GM13977 (cell line): ENCODE measurements around the gene COL10A1.

Experiments
- DNase-seq: peaks from one replicate; pipeline ENCODE4 v3.0.0; 2012; ENCODE audit warnings: low spot score
- in situ Hi-C: fragments of 300-500 bp; cut with MboI; formaldehyde crosslinking; loops from one replicate; pipeline ENCODE4 v1.12.0; 2022; ENCODE audit warnings: low sequenced_read_pairs, low pct_unique_long_range_greater_than_20kb, mixed read lengths, inconsistent platforms; ENCODE audit not compliant: unreplicated experiment
- TF ChIP-seq, protein P1 (sequence below): IDR thresholded peaks from 2 replicates; pipeline ENCODE4 v1.5.1; 2012; ENCODE audit warnings: mild to moderate bottlenecking, control low read depth; ENCODE audit not compliant: insufficient read depth; ENCODE audit errors: extremely low read depth, missing control alignments

Gene COL10A1

DNA sequence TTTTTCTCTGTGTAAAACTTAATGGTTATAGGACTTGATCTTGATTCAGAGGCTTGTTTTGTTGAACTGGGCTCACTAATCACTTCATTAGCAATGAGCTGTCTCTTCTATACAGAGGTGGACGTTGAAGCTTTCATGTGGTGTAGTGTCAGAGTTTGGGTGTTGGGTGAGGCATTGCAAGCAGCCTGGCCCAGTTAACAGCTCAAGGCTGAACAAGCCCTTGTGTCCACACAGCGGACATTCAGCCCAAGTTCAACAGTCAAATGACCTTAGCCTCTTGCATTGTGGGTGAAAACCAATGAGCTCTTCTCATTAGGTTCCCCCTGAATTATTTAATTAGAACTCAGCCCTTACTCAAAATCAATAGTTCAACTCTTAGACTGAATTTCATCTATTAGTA, 12.5 kb downstream of the COL10A1 start:
- TF ChIP-seq, protein P1, sequence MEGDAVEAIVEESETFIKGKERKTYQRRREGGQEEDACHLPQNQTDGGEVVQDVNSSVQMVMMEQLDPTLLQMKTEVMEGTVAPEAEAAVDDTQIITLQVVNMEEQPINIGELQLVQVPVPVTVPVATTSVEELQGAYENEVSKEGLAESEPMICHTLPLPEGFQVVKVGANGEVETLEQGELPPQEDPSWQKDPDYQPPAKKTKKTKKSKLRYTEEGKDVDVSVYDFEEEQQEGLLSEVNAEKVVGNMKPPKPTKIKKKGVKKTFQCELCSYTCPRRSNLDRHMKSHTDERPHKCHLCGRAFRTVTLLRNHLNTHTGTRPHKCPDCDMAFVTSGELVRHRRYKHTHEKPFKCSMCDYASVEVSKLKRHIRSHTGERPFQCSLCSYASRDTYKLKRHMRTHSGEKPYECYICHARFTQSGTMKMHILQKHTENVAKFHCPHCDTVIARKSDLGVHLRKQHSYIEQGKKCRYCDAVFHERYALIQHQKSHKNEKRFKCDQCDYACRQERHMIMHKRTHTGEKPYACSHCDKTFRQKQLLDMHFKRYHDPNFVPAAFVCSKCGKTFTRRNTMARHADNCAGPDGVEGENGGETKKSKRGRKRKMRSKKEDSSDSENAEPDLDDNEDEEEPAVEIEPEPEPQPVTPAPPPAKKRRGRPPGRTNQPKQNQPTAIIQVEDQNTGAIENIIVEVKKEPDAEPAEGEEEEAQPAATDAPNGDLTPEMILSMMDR: no peak
- in situ Hi-C loops: no loop called here

DNA sequence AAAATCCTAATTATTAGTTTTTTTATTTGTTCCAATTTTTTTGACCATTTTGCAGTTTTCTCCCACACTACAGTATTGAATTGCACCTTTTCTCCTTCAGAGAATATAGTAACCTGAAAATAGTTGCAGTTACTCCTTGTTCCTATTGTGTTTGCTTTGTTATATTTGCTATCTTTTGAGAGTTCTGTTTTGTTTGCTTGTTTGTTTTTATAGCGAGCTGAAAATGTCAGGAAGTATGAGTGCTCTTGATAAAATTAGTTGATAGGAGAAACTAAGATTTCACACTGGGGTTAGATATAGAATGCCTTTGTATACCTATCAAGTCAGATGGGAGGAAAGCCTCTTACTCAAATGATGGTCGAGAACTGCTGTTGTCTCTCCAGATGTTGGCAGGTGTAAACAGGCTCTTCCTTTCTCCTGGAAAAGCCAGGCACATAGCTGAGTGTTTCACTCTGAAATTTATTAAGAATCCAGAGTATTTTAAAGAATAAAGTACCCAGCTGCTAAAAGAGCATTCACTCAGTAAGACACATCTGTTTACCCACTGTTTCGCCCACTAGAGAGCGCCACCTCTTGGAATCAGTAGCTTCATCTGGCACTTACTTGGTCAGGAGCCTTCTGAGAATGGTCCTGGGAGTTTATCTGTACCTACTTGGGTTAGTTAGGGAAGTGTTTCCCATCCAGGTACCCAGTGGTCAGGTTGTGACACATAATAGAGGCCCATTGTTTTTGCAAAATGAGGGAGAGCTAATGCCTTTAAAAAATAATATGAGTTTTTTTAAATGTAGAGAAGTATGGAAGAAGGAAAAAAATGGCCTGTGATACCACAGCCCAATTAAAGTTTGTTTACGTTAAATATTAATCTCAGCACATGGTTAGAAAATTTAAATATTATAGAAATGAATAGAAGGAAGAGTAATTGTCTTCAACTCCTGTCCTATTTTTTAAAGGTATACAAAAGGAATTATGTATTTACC, 14.1 kb downstream of the COL10A1 start:
- no peak for DNase-seq
- in situ Hi-C loops: no loop called here
- TF ChIP-seq, protein P1: peak; percentile 65

More for the DNA sequence above, 12.5 kb downstream of the COL10A1 start:
- DNase-seq: no peak

DNA sequence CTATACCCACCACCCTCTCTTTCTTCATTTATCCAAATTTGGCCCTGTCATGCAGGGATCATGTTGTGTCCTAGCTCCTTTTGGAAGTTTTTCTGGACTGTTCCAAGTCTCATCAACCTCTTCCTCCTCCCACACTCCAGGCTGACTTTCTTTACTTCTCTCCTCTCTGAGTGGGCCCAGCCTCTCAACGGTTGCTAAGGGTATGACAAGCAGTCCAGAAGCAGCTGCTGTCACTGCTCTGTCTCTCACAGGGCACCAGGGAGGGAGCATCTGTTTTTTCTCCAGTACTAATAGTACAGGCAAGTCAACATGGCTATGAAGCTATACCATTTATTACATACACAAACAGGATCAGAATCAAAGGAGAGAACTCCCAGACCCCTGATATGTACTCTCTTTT, 17.1 kb downstream of the COL10A1 start:
- TF ChIP-seq, protein P1: no peak
- in situ Hi-C loops: no loop called here
- no peak for DNase-seq

DNA sequence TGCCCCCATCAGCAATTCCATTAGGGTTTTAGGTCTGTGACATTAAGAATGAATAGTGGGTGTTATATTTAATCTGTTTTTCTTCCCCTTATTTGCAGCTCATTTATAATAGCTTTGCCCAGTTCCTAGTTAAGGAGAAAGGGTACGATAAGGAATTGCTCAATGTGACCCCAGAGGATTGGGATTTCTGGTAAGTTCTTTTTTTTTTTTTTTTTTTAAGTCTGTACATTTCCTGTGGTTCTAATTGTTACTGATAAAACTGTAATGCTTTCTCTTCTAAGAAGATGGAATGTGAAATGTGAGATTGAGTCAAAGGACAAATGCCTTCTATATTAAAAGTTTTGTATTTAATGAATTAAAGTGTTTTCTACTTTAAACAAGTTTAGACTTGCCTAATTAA, 19.8 kb downstream of the COL10A1 start:
- in situ Hi-C loops: no loop called here
- TF ChIP-seq, protein P1: no peak
- DNase-seq: no peak

DNA sequence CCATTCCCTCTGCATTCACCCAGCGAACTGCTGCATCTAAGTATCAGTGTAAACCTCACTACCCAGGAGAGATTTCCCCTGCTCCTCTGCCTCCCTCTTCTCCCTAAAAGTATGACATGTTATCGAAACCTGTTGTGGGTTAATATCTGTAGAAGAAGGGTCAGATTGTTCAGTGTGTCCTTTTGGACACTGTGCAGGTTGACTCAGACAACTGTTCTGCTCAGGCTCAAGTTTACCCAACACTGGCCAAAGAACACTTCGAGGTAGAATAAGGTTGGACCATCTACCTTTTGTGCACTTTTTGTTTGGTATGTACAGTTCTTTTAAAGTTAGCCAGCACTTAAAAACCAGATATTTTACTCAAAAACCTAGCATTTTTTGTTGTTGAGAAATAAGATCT, 20.7 kb downstream of the COL10A1 start:
- TF ChIP-seq, protein P1: no peak
- DNase-seq: no peak
- in situ Hi-C loops: no loop called here

DNA sequence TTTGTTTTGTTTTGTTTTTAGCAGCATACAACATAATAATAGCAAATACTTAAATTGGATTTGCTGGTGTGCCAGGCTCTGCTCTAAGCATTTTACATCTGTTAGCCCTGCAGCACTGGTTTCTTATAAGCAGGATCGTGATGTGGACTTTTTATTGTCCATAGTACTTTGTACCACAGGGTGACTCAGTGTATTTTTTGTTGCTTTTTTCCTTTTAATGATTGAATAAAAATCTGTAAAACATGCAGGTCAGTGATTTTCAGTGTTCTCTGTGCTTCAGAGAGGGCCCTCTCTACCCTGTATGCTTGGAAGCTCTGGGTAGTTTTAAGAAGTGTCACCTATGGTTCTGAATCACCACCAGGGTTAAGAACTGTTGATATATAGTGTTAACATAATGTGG, 21.3 kb downstream of the COL10A1 start:
- in situ Hi-C loops: no loop called here
- TF ChIP-seq, protein P1: no peak
- no peak for DNase-seq

DNA sequence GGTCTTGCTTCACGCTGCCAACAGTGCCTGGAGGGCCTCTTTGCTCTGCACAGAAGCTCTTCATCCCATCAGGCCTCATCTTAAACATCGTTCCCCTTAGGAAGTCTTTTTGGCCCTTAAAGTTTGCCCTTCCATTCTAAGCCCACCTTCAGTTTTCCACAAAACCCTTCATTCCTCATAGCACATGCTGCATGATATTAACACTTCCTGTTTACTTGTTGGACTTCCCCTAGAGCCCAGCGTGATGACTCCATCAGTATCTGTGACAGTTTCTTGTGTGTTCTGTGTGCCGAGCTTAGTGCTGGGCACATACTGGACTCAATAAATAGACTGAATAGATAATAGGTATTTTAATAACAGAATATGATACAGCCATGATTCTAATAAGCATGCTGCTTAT, 23.1 kb downstream of the COL10A1 start:
- in situ Hi-C loops: no loop called here
- no peak for DNase-seq
- TF ChIP-seq, protein P1: no peak
